Suprapubic skin (tissue), 3 donors: ENCODE measurements around the gene ITM2C.

Source experiments
- CTCF ChIP-seq, 2 donors: fragments of 200-600 bp in 1 of 2; fragments of 450-650 bp in 1 of 2; sonication (generic) in 1 of 2; IDR thresholded peaks; one replicate each; pipeline ENCODE4 v1.5.1; 2016 to 2019; ENCODE audit warnings: antibody characterized with exemption in 2 of 2, mild to moderate bottlenecking in 1 of 2, moderate library complexity in 1 of 2
- POLR2A ChIP-seq, 2 donors: fragments of 450-650 bp; IDR thresholded peaks; one replicate each; pipeline ENCODE4 v1.6.1; 2017; ENCODE audit warnings: antibody characterized with exemption in 2 of 2, mild to moderate bottlenecking in 2 of 2, moderate library complexity in 2 of 2

- no peak for TF ChIP-seq CTCF (IDR thresholded peaks at IDR 0.05)
- no peak for TF ChIP-seq POLR2A (IDR thresholded peaks at IDR 0.05)
Observed at GRCh38 chr2:230922951-230923717, 58.4 kb downstream of the ITM2C start.
